HL-60/S4 (cell line): ENCODE results near the gene TUBB1.
"Not testable (repeated sequence)": the region's sequence is repeated elsewhere in the genome, so short reads cannot be mapped to it uniquely, and the experiment has no call there.

Experiments used
- in situ Hi-C: fragments of 300-500 bp; cut with MboI; formaldehyde crosslinking; loops from 2 replicates; pipeline ENCODE4 v1.14.3; 2022; ENCODE audit warnings: low sequenced_read_pairs

The TUBB1 gene

GRCh38 chr20:59019217-59019616 is at the start of gene TUBB1:
TUBB1 (plus strand) TSS chr20:59019429; CDS start chr20:59019523, 94 bp downstream.
- in situ Hi-C loops, result no loop called here

- in situ Hi-C loops, result no loop called here
Observed at GRCh38 chr20:58969439-58969838, 49.8 kb upstream of the TUBB1 start.

GRCh38 chr20:58970146-58970545 is 49.1 kb upstream of the TUBB1 start:
- in situ Hi-C loops, result no loop called here

- in situ Hi-C loops, result no loop called here
Observed at GRCh38 chr20:58971429-58971828, 47.8 kb upstream of the TUBB1 start.

GRCh38 chr20:58973179-58973578 is 46.0 kb upstream of the TUBB1 start:
- in situ Hi-C loops, result no loop called here

GRCh38 chr20:58973866-58974265 is 45.4 kb upstream of the TUBB1 start:
- in situ Hi-C loops, result no loop called here

GRCh38 chr20:58975353-58975752 is 43.9 kb upstream of the TUBB1 start:
- in situ Hi-C loops, result no loop called here

GRCh38 chr20:58976061-58976730 is 43.0 kb upstream of the TUBB1 start:
- in situ Hi-C loops, result no loop called here

- in situ Hi-C loops, result no loop called here
Observed at GRCh38 chr20:58978351-58979190, 40.7 kb upstream of the TUBB1 start.

GRCh38 chr20:58980711-58981627 is 38.3 kb upstream of the TUBB1 start, which contains the start of gene NELFCD:
NELFCD (plus strand) TSS chr20:58981256; CDS start chr20:58981310, 54 bp downstream.
- in situ Hi-C loops, result no loop called here

GRCh38 chr20:58981628-58982364 is 37.4 kb upstream of the TUBB1 start:
- in situ Hi-C loops, result no loop called here

- in situ Hi-C loops, result no loop called here
Observed at GRCh38 chr20:58982406-58983114, 36.7 kb upstream of the TUBB1 start.

- in situ Hi-C loops, result not testable (repeated sequence)
Observed at GRCh38 chr20:58983115-58983468, 36.1 kb upstream of the TUBB1 start.

- in situ Hi-C loops, result no loop called here
Observed at GRCh38 chr20:58984691-58985090, 34.5 kb upstream of the TUBB1 start.

- in situ Hi-C loops, result no loop called here
Observed at GRCh38 chr20:58985656-58986055, 33.6 kb upstream of the TUBB1 start.

- in situ Hi-C loops, result no loop called here
Observed at GRCh38 chr20:58986286-58986967, 32.8 kb upstream of the TUBB1 start.

- in situ Hi-C loops, result no loop called here
Observed at GRCh38 chr20:58986968-58987517, 32.2 kb upstream of the TUBB1 start.

GRCh38 chr20:58987790-58988564 is 31.3 kb upstream of the TUBB1 start:
- in situ Hi-C loops, result no loop called here
